ENCODE results near the gene STX7. TPM values are rescaled to one million over a fixed set of nuclear protein-coding genes. Genes with fewer than 3 reads are reported as not detected.
"Not testable (repeated sequence)": the region's sequence is repeated elsewhere in the genome, so short reads cannot be mapped to it uniquely, and the experiment has no call there.

The STX7 gene
- total RNA-seq (100 to 1,000 TPM in 3 of 7 donors, 10 to 100 TPM in 4; 70.7 to 114 (median 87.9) TPM), polyA plus RNA-seq (10 to 100 TPM; 14.4 to 28.5 (median 25.2) TPM)
- long read RNA-seq, donor 1, full-length matches to known transcripts = 8 of 13 reads
- long read RNA-seq, donor 1, partial matches to known transcripts = 5 of 13 reads
- long read RNA-seq, donor 1, other reads (novel, unspliced or antisense) = 0 of 13 reads
- long read RNA-seq, donor 2, full-length matches to known transcripts = 19 of 19 reads
- long read RNA-seq, donor 2, partial matches to known transcripts = 0 of 19 reads
- long read RNA-seq, donor 2, other reads (novel, unspliced or antisense) = 0 of 19 reads

- H3K4me3 ChIP-seq = peak within 1 kb of the TSS; percentile 77 to 100 (median 94)
- peaks cover 0 to 16% (median 0%) of the 10 kb centered on the region in 6 donors for H3K36me3 ChIP-seq
- WGBS, 5 donors = 1% methylated on average over 37 to 67 of the region's 67 CpGs
- peaks cover 9 to 61% (median 52%) of the 10 kb centered on the region in 6 donors for H3K4me1 ChIP-seq
- intact Hi-C loops (cut with DNase I; ENCODE audit: low total_unique reads) = no loop called here
- H3K27me3 ChIP-seq (replicated peaks in 1 of 7) = no peaks in the 10 kb centered on the region
- peak within 1 kb of the TSS; percentile 70 to 99 (median 94) for H3K27ac ChIP-seq
- TF ChIP-seq POLR2A (IDR thresholded peaks at IDR 0.05) (peak in 1 of 3 donors; percentile 68), CTCF (IDR thresholded peaks at IDR 0.05 in 8 of 11, conservative IDR thresholded peaks at IDR 0.05 in 3 of 11) (peak in 3 of 11 experiments; percentile 19 to 24 (median 21)), POLR2AphosphoS5 (IDR thresholded peaks at IDR 0.05) (peak; percentile 95 to 97 (median 96))
- DNase-seq = peak; percentile 97
- no peaks in the 10 kb centered on the region for H3K9me3 ChIP-seq
Measured at GRCh38 chr6:132512638-132513632, at the start of gene STX7. Gene STX7, minus strand, starts transcription at chr6:132513116. Its CDS starts 9,586 bp downstream, at chr6:132503530.

GRCh38 chr6:132560087-132560486 is 47.2 kb upstream of the STX7 start:
- WGBS, 5 donors = 67 to 73% (median 72%) methylated on average over 3 of the region's 3 CpGs
- intact Hi-C loops (cut with DNase I; ENCODE audit: low total_unique reads); DNase-seq: not testable (repeated sequence)

GRCh38 chr6:132552372-132552771 is 39.5 kb upstream of the STX7 start, which contains the start of gene TAAR8:
Gene TAAR8, plus strand, starts transcription at chr6:132552672. Its CDS starts 21 bp downstream, at chr6:132552693.
- 87 to 96% (median 96%) methylated on average over 2 of the region's 2 CpGs for WGBS, 5 donors
- TF ChIP-seq POLR2AphosphoS5 (IDR thresholded peaks at IDR 0.05) (no peak), CTCF (IDR thresholded peaks at IDR 0.05 in 8 of 11, conservative IDR thresholded peaks at IDR 0.05 in 3 of 11) (no peak), POLR2A (IDR thresholded peaks at IDR 0.05) (no peak)
- Histone ChIP-seq H3K36me3 (no peaks in the 10 kb centered on the region), H3K27me3 (replicated peaks in 1 of 7) (peaks cover 0 to 6% (median 0%) of the 10 kb centered on the region in 7 donors), H3K4me3 (no peak within 1 kb of the TSS), H3K9me3 (no peaks in the 10 kb centered on the region), H3K4me1 (no peaks in the 10 kb centered on the region), H3K27ac (no peak within 1 kb of the TSS)
- intact Hi-C loops (cut with DNase I; ENCODE audit: low total_unique reads) = no loop called here
- DNase-seq = no peak

More at GRCh38 chr6:132560087-132560486, 47.2 kb upstream of the STX7 start:
- H3K4me1 ChIP-seq; H3K36me3 ChIP-seq; H3K27me3 ChIP-seq (replicated peaks in 1 of 7); H3K9me3 ChIP-seq; H3K27ac ChIP-seq; H3K4me3 ChIP-seq: not testable (repeated sequence)

GRCh38 chr6:132551214-132551613 is 38.3 kb upstream of the STX7 start:
- 83 to 91% (median 88%) methylated on average over 4 of the region's 4 CpGs for WGBS, 5 donors
- Histone ChIP-seq H3K4me3 (no peak overlapping the region), H3K9me3 (no peaks in the 10 kb centered on the region), H3K36me3 (no peaks in the 10 kb centered on the region), H3K4me1 (no peaks in the 10 kb centered on the region), H3K27ac (no peak overlapping the region), H3K27me3 (replicated peaks in 1 of 7) (peaks cover 0 to 6% (median 0%) of the 10 kb centered on the region in 7 donors)
- DNase-seq = no peak
- TF ChIP-seq POLR2A (IDR thresholded peaks at IDR 0.05) = no peak
- TF ChIP-seq CTCF (IDR thresholded peaks at IDR 0.05 in 8 of 11, conservative IDR thresholded peaks at IDR 0.05 in 3 of 11) = no peak
- TF ChIP-seq POLR2AphosphoS5 (IDR thresholded peaks at IDR 0.05) = no peak
- intact Hi-C loops (cut with DNase I; ENCODE audit: low total_unique reads) = no loop called here
